Activated CD4-positive, CD25-positive, alpha-beta regulatory T cell treated with anti-CD3 and anti-CD28 coated beads, Interleukin-2, amount 50 U/mL, for 24 hours (primary cell): ENCODE results near the gene ST3GAL5.

Experiments used
- ATAC-seq, 2 donors: fragments of 150-1000 bp; cut with Tn5 transposase; one replicate each; pipeline ENCODE4 v1.10.0; 2021; ENCODE audit warnings: mild to moderate bottlenecking in 1 of 2, moderate library complexity in 1 of 2

The ST3GAL5 gene

DNA sequence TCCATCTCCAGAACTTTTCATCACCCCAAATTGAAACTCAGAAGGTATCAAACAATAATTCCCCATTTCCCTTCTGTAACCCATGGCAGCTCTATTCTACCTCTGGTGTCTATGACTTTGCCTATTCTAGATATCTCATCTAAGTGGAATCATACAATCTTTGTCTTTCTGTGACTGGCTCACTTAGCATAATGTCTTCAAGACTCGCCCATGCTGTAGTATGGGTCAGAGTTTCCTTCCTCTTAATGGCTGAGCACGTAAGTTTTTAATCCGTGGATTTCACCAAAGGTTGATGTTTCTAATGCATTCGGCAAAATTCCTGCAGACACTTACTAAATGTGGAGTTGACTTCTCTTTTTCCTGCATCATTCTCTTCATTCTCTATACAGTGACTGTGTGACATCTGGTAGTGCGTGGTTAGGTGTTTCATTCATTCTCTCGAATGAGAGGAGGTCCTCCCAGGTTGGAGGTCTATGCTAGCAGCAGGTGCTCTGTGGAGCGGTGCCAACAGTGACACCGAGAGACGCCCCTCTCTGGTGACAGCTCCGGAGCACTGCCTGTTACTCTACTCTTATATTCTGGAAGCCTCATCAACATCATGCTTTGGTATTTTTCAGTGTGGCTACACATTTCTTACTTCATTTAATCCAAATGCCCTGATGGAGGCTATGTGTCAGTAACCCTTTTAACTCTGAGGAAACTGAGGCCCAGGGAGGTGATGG, 84.9 kb downstream of the ST3GAL5 start:
- no peak for ATAC-seq

GRCh38 chr2:85802354-85803103, 86.3 kb downstream of the ST3GAL5 start:
- ATAC-seq: no peak

DNA sequence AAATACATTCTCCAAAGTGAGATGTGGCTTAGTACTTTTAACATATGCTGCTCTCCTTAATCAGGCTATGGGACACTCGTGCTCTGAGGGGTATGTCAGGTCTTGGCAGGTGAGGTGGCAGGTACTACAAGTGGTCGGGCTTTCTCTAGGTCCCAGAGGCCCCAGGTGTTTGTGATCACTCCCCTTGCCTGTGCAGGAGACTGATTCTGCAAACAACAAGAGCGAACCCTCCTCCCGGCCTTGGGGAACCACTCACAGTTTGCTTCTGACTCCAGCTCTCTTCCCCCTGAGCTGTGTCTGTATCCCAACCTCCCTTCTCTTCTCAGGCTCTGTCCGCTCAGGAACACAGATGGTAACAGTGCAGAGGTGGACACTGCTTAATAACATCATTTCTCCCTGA, 86.9 kb downstream of the ST3GAL5 start:
- no peak for ATAC-seq

GRCh38 chr2:85800586-85800985, 88.2 kb downstream of the ST3GAL5 start:
- no peak for ATAC-seq

- ATAC-seq: no peak
These were observed 89.4 kb downstream of the ST3GAL5 start for GRCh38 chr2:85799215-85799956.

DNA sequence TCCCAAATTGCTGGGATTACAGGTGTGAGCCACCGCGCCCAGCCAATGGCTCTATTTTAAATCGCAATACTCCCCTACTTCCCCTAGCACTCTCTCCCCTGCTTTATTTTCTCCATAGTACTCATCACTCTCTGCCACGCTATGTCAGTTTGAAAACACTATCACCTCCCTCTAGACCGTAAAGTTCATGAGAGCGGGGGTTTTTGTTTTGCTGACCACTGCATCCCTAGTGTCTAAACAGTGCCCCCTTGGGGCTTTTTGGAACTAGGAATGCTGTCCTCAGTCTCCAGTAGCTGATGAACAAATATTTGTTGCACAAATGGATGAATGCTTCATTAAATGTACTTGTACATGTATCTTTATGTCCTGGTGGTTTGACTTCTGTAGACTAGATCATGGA, 90.9 kb downstream of the ST3GAL5 start:
- ATAC-seq: no peak

- no peak for ATAC-seq
These were observed 91.5 kb downstream of the ST3GAL5 start for GRCh38 chr2:85797263-85797660.

DNA sequence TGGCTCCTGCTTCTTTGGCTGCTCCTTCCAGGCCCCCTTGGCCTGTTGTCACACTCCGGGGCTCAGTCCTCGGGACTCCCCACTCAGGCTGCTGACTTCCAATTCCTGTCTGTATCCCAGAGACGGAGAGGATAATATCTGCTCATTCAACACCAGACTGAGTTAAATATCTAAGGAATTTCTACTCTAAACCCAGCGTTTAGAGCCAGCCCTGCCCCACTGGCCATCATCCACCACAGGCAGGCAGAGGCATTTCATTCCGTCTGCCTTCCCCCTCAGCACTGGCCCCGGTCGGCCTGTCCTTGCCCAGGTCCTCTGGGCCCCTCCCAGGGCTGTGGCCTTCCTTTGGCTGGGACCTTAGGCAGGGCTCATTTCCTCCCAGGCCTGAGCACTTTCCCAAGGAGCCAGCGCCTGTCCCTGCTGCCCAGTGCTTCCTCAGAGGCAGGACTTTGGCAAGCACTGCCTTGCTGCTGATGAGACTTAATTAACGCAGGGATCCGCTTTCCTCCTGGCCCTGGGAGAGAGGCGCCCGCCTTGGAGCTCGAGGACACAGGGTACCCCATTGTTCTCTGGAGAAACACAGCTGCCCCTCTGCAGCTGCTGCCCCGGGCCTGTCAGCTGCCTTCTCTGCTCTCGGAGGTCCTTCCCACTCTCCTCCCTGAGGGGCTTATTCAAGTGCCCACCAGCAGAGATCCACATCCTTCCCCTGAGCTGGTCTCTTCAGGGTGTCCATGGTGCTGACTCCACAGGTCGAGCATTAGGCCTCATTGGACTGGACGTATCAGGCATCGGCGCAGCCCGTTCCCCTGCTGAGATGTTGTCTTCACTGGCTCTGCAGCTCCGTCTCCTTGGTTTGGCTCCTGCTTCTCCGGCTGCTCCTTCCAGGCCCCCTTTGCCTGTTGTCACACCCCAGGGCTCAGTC, 92.2 kb downstream of the ST3GAL5 start:
- no peak for ATAC-seq

GRCh38 chr2:85796046-85796340, 92.8 kb downstream of the ST3GAL5 start:
- ATAC-seq: no peak

DNA sequence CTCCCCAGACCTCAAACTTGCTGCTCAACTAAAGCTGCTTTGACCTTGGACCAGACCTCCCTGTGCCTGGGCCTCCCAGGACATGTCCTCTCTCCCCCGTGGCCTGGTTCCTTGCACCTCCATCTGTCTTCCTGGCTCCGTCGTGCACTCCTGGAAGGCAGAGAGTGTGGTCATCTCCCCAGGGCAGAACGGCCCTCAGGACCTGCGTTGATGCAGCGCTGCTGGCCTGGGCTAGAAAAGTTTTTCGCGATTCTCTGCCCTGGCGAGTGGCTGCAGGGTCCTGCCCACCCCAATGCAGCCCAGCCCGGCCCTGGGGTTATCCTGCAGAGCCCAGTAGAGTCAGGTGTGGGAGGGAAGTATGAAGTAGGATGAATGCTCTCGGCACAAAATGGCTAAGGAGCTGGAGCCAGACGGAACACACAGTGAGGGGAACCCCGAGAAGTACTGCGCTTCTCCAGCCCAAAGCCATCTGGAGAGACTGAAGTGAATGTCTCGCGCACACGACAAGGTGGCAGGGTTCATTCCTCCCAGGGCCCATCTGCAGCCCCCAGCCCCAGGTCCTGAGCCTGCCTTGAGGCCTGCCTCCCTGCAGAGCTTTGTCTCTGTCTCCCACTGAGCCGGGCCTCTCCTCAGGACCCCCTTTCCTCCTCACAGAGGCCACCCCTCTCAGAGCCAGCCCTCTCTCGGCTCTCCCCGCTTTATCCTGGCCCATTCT, 93.3 kb downstream of the ST3GAL5 start:
- no peak for ATAC-seq

GRCh38 chr2:85794491-85795121, 94.2 kb downstream of the ST3GAL5 start:
- ATAC-seq: no peak

DNA sequence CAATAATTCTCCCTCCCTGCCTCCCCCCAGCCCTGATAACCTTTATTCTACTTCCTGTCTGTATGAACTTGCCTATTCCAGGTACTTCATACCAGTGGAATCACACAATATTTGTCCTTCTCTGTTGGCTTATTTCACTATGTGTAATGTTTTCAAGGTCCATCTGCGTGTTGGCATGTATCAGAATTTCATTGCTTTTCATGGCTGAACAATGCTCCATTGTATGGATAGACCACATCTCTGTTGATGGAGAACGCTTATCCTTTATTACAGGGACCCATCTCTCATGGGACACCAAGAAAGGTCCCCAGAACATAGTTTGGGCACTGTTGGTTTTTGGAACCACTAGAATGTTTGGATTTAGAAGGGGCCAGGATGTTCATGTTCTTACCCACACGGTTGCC, 94.8 kb downstream of the ST3GAL5 start:
- ATAC-seq: no peak

DNA sequence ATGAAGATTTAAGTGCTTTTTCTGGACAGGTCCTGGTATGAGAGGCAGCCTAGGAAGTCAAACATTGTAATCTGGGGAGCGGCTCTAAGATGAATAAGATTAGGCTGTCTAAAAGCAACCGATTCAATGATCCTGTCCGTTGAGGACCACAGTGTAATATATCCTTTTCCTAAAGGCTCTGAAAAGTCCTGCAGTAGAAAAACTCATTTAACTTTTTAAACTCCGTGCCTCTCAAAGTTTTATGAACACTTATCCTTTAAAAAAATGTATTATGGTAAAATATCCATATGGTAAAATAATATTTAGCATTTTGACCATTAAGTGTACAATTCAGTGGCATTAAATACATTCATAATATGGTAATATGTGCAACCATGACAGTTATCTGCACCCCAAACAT, 95.2 kb downstream of the ST3GAL5 start:
- no peak for ATAC-seq

GRCh38 chr2:85792783-85793441, 95.9 kb downstream of the ST3GAL5 start:
- no peak for ATAC-seq

DNA sequence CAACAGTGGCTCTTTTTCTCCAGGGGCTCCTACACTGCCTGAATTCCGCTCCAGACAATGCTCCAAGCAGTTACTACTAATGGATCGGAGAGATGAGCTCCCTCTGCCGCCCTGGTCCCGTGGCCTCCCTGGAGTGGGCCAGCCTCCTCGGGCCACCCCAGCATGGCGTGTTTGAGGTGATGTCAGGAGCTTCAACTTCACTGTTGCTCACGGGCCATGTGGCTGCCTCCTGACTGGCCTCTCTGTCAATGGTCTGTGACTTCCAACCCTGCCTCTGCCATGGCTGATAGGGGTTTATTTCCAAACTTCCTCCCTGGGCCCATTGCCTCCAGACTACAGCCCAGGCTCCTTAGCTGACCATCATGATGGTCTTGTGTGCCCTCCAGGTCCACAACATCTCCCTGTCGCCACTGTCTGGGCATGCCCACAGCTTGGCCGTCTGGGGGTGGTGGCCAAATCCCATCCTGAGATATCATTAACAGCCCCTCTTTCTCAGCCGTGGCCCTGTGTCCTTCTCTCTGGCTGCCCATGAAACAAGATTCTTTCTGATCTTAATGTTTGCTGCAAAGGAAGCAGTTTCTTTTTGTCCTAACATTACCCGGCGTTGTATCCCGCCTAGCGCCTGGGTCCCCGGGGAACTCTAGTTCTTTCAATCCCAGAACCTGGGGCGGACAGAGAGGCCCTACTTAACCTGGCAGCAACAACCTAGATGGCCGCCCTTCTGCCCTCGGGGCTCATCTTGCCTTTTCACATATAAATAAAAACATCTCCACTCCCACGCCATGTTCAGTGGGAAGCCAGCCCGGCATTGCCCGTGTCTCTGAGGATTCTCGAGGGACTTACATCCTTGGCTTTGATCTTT, 96.9 kb downstream of the ST3GAL5 start:
- ATAC-seq: no peak

DNA sequence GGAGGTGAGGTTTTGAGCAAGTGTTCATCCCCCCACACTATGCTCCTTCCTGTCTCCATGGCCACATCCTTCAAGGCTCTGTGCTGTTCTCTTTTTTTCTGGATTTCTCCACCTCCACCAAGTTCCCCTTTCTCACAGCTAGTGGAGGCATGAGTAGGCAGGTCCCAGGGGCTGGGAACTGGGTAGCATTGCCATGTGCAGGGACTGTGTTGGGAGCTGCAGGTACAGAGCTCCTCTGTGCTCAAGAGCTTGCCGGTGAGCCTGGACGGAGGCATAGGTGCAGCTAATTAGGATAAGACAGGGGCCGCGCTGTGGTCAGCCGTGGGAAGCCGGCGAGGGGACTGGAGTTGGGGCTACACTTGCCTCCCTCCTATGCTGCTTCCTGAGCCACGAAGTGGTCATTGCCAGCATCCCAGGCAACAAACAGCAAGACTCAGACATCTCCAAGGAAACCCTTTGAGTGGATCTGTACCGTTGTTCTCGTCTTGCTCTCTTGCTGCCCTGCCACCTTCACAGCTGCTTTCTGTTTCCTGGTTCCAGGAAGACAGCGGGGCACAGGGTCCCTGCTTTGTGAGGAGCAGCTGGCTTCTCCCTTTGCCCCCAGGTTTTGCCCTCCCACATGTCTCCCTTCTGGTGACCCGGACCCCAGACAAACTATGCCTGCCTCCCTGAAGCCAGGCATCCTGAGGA, 98.1 kb downstream of the ST3GAL5 start:
- no peak for ATAC-seq

- ATAC-seq: no peak
These were observed 98.8 kb downstream of the ST3GAL5 start for GRCh38 chr2:85790032-85790431.

DNA sequence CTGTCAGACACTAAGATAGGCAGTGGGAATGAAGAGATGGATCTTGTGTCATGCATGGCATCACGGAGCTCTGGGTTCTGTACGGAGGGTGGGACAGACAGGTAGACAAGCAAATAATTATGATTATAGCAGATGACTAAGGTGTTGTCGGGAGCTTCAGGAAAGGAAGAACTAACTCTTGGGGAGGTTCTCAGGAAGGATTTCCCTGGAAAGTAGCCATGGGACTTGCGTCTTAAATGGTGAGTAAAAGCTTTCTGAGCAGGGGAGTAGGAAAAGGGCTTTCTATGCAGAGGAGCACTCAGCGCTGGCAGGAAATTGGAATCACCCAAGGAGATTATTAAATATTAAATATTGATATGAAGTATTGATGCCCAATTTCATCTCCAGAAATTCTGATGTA, 99.5 kb downstream of the ST3GAL5 start:
- no peak for ATAC-seq

DNA sequence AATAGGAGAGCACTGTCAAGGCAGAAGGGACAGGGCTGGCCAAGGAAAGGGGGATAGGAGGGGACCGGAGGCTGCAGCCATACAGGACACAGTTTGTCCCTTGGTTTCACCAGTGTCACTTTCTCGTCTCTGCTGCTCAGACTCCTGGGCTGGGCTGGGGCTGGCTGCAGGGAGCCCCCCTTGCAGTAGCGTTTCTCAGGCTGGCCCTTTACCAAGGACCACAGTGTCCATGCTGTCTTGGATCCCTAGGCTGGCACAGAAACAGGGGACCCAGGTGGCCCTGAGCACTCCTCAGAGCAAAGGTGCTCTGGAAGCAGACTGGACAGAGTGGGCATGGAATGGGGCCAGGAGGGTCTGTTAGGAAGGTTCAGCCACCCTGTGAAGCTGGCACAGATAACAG, 100.2 kb downstream of the ST3GAL5 start:
- no peak for ATAC-seq

DNA sequence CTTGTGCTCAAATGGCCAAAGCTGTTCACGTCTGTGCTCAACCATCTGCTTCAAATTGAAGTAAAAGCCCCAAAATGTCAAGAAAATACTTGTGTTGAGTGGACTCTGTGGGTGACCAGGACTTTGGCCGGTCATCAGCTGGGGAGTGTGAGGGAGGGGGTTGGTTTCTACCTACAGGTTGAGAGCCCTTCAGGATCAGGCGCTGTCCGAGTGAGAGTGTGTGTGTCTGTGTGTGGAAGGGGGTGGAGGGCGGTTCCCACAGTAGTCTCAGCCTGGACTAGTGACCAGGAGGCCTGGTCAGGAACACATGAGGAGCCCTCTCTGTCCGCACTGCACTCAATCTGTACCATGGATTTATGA, 100.8 kb downstream of the ST3GAL5 start:
- no peak for ATAC-seq
